Measurements from ENCODE around the gene PNMA5.

DNA sequence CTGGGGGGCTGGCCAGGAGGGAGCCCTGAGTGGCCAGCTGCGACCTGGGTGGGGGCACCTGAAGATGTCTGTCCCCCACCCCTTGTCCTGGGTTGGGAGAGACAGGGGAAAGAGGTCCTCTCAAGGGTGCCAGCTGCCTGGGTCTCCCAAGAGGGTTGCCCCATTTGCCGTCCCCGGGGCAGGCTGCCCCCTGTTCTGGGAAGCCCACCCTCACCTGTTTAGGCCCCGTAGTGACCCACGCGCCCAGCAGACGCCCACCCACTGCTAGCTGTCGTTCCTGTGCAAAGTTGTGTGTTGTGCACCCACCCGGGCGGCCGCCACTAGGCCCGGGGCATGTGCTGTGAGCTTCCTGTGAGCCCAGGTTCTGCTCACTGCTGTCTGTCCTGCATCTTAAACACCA, 36.9 kb upstream of the PNMA5 start:
- TF ChIP-seq POLR2A (IDR thresholded peaks at IDR 0.05) = no peak
- TF ChIP-seq, protein P1, sequence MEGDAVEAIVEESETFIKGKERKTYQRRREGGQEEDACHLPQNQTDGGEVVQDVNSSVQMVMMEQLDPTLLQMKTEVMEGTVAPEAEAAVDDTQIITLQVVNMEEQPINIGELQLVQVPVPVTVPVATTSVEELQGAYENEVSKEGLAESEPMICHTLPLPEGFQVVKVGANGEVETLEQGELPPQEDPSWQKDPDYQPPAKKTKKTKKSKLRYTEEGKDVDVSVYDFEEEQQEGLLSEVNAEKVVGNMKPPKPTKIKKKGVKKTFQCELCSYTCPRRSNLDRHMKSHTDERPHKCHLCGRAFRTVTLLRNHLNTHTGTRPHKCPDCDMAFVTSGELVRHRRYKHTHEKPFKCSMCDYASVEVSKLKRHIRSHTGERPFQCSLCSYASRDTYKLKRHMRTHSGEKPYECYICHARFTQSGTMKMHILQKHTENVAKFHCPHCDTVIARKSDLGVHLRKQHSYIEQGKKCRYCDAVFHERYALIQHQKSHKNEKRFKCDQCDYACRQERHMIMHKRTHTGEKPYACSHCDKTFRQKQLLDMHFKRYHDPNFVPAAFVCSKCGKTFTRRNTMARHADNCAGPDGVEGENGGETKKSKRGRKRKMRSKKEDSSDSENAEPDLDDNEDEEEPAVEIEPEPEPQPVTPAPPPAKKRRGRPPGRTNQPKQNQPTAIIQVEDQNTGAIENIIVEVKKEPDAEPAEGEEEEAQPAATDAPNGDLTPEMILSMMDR (IDR thresholded peaks at IDR 0.05 in 8 of 11, conservative IDR thresholded peaks at IDR 0.05 in 3 of 11) = no peak
